Peyer's patch (tissue), 4 donors: Measurements from ENCODE around the gene DIAPH2. TPM values are rescaled to one million over a fixed set of nuclear protein-coding genes. Genes with fewer than 3 reads are reported as not detected.
"Not testable (repeated sequence)": the region's sequence is repeated elsewhere in the genome, so short reads cannot be mapped to it uniquely, and the experiment has no call there.

Experiments used
- DNase-seq, 3 donors: peaks; one replicate each; pipeline ENCODE4 v3.0.0-alpha.2; 2017 to 2019
- H3K27ac ChIP-seq, 4 donors: fragments of 200-600 bp; sonication (generic); one replicate each; pipeline ENCODE4 v1.5.1; 2016 to 2019
- H3K27me3 ChIP-seq, 2 donors: fragments of 200-600 bp; sonication (generic); one replicate each; pipeline ENCODE4 v1.5.1; 2019
- H3K36me3 ChIP-seq, 3 donors: fragments of 200-600 bp; sonication (generic); one replicate each; pipeline ENCODE4 v1.5.1; 2016 to 2019
- H3K4me1 ChIP-seq, 4 donors: fragments of 200-600 bp; sonication (generic); one replicate each; pipeline ENCODE4 v1.5.1; 2016 to 2019
- H3K4me3 ChIP-seq, 4 donors: fragments of 200-600 bp; sonication (generic); 1 replicate in 3 of 4; 2 replicates in 1 of 4; pipeline ENCODE4 v1.5.1; 2016 to 2019; ENCODE audit warnings: mild to moderate bottlenecking in 1 of 4
- H3K9me3 ChIP-seq, 4 donors: fragments of 200-600 bp; sonication (generic); one replicate each; pipeline ENCODE4 v1.5.1; 2016 to 2019; ENCODE audit warnings: mild to moderate bottlenecking in 1 of 4
- CTCF ChIP-seq, 6 experiments: fragments of 450-650 bp in 4 of 6; fragments of 200-600 bp in 2 of 6; sonication (generic) in 1 of 6; IDR thresholded peaks; one replicate each; pipeline ENCODE4 v1.5.1; 2017 to 2019; ENCODE audit warnings: antibody characterized with exemption in 6 of 6, mild to moderate bottlenecking in 3 of 6, moderate library complexity in 1 of 6
- POLR2A ChIP-seq, 2 donors: fragments of 450-650 bp; IDR thresholded peaks; one replicate each; pipeline ENCODE4 v1.5.1; 2017; ENCODE audit warnings: antibody characterized with exemption in 2 of 2, mild to moderate bottlenecking in 2 of 2, moderate library complexity in 2 of 2
- total RNA-seq, 4 donors: library from RNA; depleted of rRNA; stranded (reverse); fragments of >200 nt; gene quantifications; one replicate each; pipeline ENCODE4 v1.1.0, GENCODE V29; 2016

DIAPH2 gene
- total RNA-seq, 4 donors from 2014 or later: 15.1 to 114 (median 33.0) TPM

DNA sequence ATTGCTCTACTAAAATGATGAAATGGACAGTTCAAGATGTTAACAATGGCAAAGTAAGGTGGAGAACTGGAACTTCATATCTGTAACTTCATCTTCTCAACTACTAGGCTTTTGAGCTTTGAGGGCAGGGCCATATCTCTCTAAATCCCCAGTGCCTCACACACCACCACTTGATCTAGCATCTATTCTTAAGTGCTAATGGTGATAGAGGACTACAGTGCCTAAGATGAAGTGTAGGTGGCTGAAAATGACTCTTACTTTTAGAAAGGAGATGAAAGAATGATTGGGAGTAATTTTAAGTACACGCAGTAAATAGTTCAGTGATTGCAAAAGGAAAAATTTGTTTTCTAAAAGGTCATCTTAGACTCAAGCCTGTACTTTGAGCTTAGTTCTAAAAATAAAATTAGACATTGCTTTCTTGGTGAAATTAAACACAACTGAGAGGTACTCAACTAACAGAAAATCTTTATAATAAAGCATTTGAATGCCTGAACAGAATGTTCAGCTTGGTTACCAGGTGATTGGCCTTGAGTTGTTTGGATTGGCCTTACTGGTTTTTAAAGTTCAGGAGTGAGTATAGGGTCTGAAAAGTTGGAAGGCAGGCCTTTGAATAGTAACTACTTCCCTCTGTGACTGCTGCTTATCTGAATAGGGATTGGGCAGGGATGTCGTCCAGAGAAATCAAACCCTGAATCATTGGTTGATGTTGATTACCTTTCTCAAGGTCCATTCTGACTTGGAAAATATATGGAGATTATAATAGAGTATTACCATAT, 45.4 kb downstream of the DIAPH2 start:
- DNase-seq: no peak
- Histone ChIP-seq H3K9me3 (no peaks in the 10 kb centered on the region), H3K36me3 (no peaks in the 10 kb centered on the region), H3K4me1 (no peaks in the 10 kb centered on the region), H3K27me3 (no peaks in the 10 kb centered on the region), H3K4me3 (no peak overlapping the region), H3K27ac (no peak overlapping the region)
- no peak for TF ChIP-seq CTCF (IDR thresholded peaks at IDR 0.05)
- TF ChIP-seq POLR2A (IDR thresholded peaks at IDR 0.05): no peak

DNA sequence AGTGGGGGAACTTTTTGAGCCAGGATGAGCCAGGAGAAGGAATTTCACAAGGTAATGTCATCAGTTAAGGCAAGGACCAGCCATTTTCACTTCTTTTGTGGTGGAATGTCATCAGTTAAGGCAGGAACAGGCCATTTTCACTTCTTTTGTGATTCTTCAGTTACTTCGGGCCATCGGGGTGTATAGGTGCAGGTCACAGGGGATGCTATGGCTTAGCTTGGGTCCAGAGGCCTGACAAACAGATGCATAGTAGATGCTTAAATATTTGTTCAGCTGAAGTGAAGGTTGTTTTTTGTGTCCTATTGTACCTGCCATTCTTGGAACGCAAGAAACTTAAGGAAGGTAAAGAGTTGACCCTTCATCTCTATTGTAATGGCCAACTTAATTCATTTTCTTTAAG, 46.4 kb downstream of the DIAPH2 start:
- DNase-seq, H3K4me1 ChIP-seq, H3K4me3 ChIP-seq, H3K9me3 ChIP-seq, H3K36me3 ChIP-seq, H3K27me3 ChIP-seq, H3K27ac ChIP-seq: not testable (repeated sequence)

DNA sequence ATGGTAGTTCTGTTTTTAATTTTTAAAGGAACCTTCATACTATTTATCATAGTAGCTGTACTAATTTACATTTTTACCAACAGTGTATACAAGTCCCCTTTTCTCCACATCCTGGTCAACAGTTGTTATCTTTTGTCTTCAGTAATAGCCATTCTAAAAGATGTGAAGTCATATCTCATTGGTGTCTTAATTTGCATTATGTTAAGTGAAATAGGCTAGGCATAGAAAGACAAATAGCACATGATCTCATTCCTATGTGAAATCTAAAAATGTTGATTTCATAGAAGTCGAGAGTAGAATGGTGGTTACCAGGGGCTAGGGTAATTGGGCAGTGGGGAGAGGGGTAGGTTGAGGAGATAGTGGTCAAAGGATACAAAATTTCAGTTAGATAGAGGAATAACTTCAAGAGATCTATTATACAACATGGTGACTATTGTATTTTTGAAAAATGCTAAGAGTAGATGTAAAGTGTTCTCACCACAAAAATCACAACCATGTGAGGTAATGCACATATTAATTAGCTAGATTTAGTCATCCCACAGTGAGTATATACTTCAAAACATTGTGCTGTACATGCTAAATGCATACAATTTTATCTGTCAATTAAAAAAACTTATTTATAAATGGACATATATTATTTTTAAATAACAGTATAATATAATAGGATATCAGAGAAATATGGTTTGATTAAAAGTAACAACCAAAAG, 58.9 kb downstream of the DIAPH2 start:
- Histone ChIP-seq H3K4me3 (no peak overlapping the region), H3K27me3 (no peaks in the 10 kb centered on the region), H3K9me3 (no peaks in the 10 kb centered on the region), H3K4me1 (no peaks in the 10 kb centered on the region), H3K36me3 (no peaks in the 10 kb centered on the region), H3K27ac (no peak overlapping the region)
- DNase-seq: no peak
- TF ChIP-seq POLR2A (IDR thresholded peaks at IDR 0.05) (no peak), CTCF (IDR thresholded peaks at IDR 0.05) (no peak)

DNA sequence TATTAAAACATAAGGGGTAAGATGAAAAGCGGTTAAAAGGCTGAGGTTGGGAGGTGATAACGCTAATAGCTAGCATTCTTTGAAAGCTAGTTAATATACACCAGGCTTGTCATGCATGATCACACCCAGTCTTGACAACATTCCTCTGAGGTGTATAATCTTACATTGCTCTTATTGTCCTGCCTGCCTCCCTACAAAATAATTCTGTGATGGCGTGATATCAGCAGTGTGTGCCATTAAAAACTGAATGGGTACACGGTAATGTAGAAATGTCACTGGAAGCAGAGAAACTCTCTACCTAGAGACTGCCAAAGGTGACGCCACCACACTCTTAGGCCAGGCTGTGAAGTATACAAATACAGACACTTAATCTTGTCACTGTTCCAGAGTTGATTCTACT, 68.1 kb downstream of the DIAPH2 start:
- no peaks in the 10 kb centered on the region for H3K36me3 ChIP-seq
- H3K4me3 ChIP-seq: no peak overlapping the region
- no peak for DNase-seq
- H3K27ac ChIP-seq: no peak overlapping the region
- H3K4me1 ChIP-seq: no peaks in the 10 kb centered on the region
- no peaks in the 10 kb centered on the region for H3K27me3 ChIP-seq
- TF ChIP-seq POLR2A (IDR thresholded peaks at IDR 0.05): no peak
- TF ChIP-seq CTCF (IDR thresholded peaks at IDR 0.05): no peak
- H3K9me3 ChIP-seq: no peaks in the 10 kb centered on the region

DNA sequence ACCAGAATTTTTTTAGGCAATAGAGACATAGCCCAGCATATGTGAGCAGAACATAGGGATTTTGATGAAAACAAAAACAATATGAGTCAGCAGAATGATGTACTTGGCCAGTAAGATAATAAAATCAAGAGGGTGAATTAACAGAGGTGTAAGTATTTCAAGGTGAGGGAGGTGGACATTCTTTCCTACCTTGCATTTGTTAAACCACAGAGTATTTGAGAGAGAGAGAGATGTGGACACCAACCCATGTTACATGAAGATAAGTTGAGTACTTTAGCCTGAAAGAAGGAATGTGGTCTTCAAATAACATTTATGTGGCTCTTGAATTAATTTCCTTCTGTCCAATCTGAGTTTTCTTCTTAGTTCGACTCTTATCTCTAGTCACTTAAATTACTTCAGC, 68.6 kb downstream of the DIAPH2 start:
- no peaks in the 10 kb centered on the region for H3K36me3 ChIP-seq
- H3K4me3 ChIP-seq: no peak overlapping the region
- H3K27me3 ChIP-seq: no peaks in the 10 kb centered on the region
- H3K27ac ChIP-seq: no peak overlapping the region
- DNase-seq: no peak
- no peak for TF ChIP-seq POLR2A (IDR thresholded peaks at IDR 0.05)
- no peak for TF ChIP-seq CTCF (IDR thresholded peaks at IDR 0.05)
- H3K4me1 ChIP-seq: no peaks in the 10 kb centered on the region
- no peaks in the 10 kb centered on the region for H3K9me3 ChIP-seq

DNA sequence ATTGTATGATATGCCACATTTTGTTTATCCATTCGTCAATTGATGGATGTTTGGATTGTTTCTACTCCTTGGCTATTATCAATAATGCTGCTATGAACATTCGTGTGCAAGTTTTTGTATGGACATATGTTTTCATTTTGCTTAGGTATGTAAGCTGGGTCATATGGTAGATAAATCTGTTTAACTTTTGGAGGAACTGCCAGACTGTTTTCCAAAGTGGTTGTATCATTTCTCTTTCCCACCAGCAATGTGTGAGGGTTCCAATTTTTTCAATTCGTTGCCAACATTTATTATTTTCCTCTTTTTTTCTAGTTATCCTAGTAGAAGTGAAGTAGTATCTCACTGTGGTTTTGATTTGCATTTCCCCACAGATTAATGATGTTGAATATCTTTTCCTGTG, 71.8 kb downstream of the DIAPH2 start:
- no peaks in the 10 kb centered on the region for H3K4me1 ChIP-seq
- no peaks in the 10 kb centered on the region for H3K36me3 ChIP-seq
- no peak overlapping the region for H3K27ac ChIP-seq
- no peaks in the 10 kb centered on the region for H3K9me3 ChIP-seq
- no peak overlapping the region for H3K4me3 ChIP-seq
- no peak for DNase-seq
- no peaks in the 10 kb centered on the region for H3K27me3 ChIP-seq
- TF ChIP-seq CTCF (IDR thresholded peaks at IDR 0.05) (no peak), POLR2A (IDR thresholded peaks at IDR 0.05) (no peak)
